ENCODE results near the gene KCNQ1. TPM values are rescaled to one million over a fixed set of nuclear protein-coding genes. Genes with fewer than 3 reads are reported as not detected.

Gene KCNQ1
- polyA plus RNA-seq, 1 of the 3 experiments (the other 2 are of a cell fraction): 0.05 TPM

DNA sequence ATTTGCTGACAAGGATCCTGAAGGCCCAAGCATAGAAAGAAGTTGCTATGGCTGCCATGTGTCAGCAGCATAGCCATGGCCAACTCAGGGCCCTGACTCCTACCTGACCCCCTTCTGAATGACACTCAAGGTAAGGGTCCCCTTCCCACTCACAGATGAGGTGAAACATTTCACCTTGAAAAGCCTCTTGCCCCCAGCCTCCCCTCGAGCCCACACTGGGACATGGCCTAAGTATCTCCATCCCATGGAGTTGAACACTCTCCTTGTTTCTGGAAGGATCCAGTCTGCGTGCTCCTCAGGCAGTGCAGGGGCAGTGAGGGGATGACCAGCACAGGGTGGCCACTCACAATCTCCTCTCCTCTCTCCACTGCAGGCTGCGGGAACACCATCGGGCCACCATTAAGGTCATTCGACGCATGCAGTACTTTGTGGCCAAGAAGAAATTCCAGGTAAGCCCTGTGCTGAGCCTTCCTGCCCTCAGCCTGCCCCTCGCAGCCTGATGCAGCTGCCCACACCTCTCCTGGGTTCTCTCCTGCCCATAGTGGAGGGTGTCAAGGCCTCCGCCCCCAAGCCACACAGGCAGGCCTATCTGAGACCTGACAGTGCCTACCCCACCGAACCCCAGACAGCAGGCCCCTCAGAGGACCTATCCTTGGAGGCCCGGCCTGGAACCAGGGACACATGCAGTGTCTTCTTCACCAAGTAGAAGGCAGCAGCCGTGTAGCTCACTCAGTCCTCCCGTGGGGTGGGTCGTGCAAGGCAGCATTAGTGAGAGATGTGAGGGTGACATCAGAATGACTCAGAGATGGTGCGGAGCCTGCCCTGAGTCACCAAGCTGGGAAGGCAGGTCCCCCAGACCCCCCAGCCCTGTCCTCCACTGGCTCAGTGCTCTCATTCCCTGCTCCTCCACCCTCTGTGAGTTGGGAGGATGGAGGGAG lies 323.9 kb downstream of the KCNQ1 start:
- ChIA-PET POLR2A (no interaction called here), CTCF (interaction anchor here (0.7 to 1.3 kb wide), 2 partner anchors 119 to 238 kb away, joined by 3 to 4 read pairs; no protein-coding TSS in a partner anchor)
- H3K9me3 ChIP-seq: no peaks in the 10 kb centered on the region
- 52% methylated on average over 10 of the region's 14 CpGs for WGBS (ENCODE audit: low lambda C conversion rate)
- TF ChIP-seq SMC3 (IDR thresholded peaks at IDR 0.05; ENCODE audit: low read depth, low read length): no peak
- no peak for TF ChIP-seq POLR2AphosphoS5 (IDR thresholded peaks at IDR 0.05; ENCODE audit: low read depth, low read length)
- TF ChIP-seq EP300 (IDR thresholded peaks at IDR 0.05; ENCODE audit: borderline replicate concordance in 1 of 2, low read depth in 1 of 2, low read length in 1 of 2): peak in 1 of 2 experiments; percentile 25; a peak in 1 of 4 replicates
- no peak for TF ChIP-seq MXI1 (IDR thresholded peaks at IDR 0.05; ENCODE audit: low read depth, low read length)
- TF ChIP-seq EZH2phosphoT487 (IDR thresholded peaks at IDR 0.05; ENCODE audit: borderline replicate concordance, low read depth): no peak
- no peak for TF ChIP-seq TEAD4 (IDR thresholded peaks at IDR 0.05; ENCODE audit: borderline replicate concordance, insufficient read depth)
- TF ChIP-seq, protein P1, sequence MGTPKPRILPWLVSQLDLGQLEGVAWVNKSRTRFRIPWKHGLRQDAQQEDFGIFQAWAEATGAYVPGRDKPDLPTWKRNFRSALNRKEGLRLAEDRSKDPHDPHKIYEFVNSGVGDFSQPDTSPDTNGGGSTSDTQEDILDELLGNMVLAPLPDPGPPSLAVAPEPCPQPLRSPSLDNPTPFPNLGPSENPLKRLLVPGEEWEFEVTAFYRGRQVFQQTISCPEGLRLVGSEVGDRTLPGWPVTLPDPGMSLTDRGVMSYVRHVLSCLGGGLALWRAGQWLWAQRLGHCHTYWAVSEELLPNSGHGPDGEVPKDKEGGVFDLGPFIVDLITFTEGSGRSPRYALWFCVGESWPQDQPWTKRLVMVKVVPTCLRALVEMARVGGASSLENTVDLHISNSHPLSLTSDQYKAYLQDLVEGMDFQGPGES (IDR thresholded peaks at IDR 0.05; ENCODE audit: low read depth, low read length): no peak
- no peak for TF ChIP-seq PBX3 (IDR thresholded peaks at IDR 0.05)
- TF ChIP-seq USF2 (IDR thresholded peaks at IDR 0.05; ENCODE audit: borderline replicate concordance, low read depth, low read length): no peak
- TF ChIP-seq ZBTB33 (IDR thresholded peaks at IDR 0.05; ENCODE audit: borderline replicate concordance, low read depth): no peak
- no peak for TF ChIP-seq RAD21 (IDR thresholded peaks at IDR 0.05; ENCODE audit: low read length)
- no peak for TF ChIP-seq SIN3A (IDR thresholded peaks at IDR 0.05; ENCODE audit: borderline replicate concordance, low read depth, low read length)
- no peak for TF ChIP-seq RFX5 (IDR thresholded peaks at IDR 0.05; ENCODE audit: low read length)
- TF ChIP-seq ELF1 (IDR thresholded peaks at IDR 0.05): no peak
- TF ChIP-seq FOXM1 (IDR thresholded peaks at IDR 0.05; ENCODE audit: low read depth): no peak
- no peak for TF ChIP-seq USF1 (IDR thresholded peaks at IDR 0.05; ENCODE audit: borderline replicate concordance, low read depth)
- no peak for TF ChIP-seq MAX (IDR thresholded peaks at IDR 0.05; ENCODE audit: low read depth)
- TF ChIP-seq REST (IDR thresholded peaks at IDR 0.05; ENCODE audit: low read depth, low read length): no peak
- peak; percentile 28; the same call in 1 of the 2 replicates for TF ChIP-seq TCF12 (IDR thresholded peaks at IDR 0.05)
- peak; percentile 95 for TF ChIP-seq FOSL2 (IDR thresholded peaks at IDR 0.05; ENCODE audit: borderline replicate concordance, low read depth)
- no peak for TF ChIP-seq YY1 (IDR thresholded peaks at IDR 0.05; ENCODE audit: low read depth)
- H3K27ac ChIP-seq (ENCODE audit: low read depth in 2 of 2, low read length in 1 of 2): no peak overlapping the region; a peak in 1 of 4 replicates
- H3K27me3 ChIP-seq (ENCODE audit: insufficient read depth): no peaks in the 10 kb centered on the region
- H3K4me2 ChIP-seq: peak overlapping the region; percentile 47; the same call in 1 of the 2 replicates
- no peak overlapping the region for H3K4me3 ChIP-seq (ENCODE audit: low read depth in 2 of 2, low read length in 1 of 2)
- H3K9ac ChIP-seq: no peak overlapping the region
- no peaks in the 10 kb centered on the region for H3K9me2 ChIP-seq
- no peak for DNase-seq
- no peaks in the 10 kb centered on the region for H3K79me2 ChIP-seq (ENCODE audit: insufficient read depth)
- no peaks in the 10 kb centered on the region for H4K20me1 ChIP-seq (ENCODE audit: insufficient read depth)
- no peak overlapping the region for H2AFZ ChIP-seq (ENCODE audit: low read depth)
- H3K4me1 ChIP-seq (ENCODE audit: control insufficient read depth in 1 of 2, insufficient read depth in 2 of 2, low read depth in 1 of 2, low read length in 1 of 2): peaks cover 4 to 17% of the 10 kb centered on the region in 2 experiments; a peak in 2 of 4 replicates
- H3F3A ChIP-seq (replicated peaks; ENCODE audit: insufficient read depth): peaks cover 4% of the 10 kb centered on the region
- H3K36me3 ChIP-seq (replicated peaks in 1 of 2; ENCODE audit: control insufficient read depth in 1 of 2, insufficient read depth in 2 of 2, low read length in 1 of 2): no peaks in the 10 kb centered on the region

Data from SK-N-SH (cell line).